ENCODE results near the gene PTGER4. TPM values are rescaled to one million over a fixed set of nuclear protein-coding genes. Genes with fewer than 3 reads are reported as not detected.

Gene PTGER4
- total RNA-seq, 1 donor from 2014 or later, result 19.4 TPM

- no peak overlapping the region for H3K27ac ChIP-seq
- TF ChIP-seq POLR2AphosphoS5 (IDR thresholded peaks at IDR 0.05; ENCODE audit: insufficient read depth in 1 of 2, low read depth in 1 of 2) (no peak), POLR2A (IDR thresholded peaks at IDR 0.05) (no peak), CTCF (IDR thresholded peaks at IDR 0.05) (no peak)
- peaks cover 15% of the 10 kb centered on the region for H3K4me1 ChIP-seq
- H3K9me3 ChIP-seq, result no peaks in the 10 kb centered on the region
- H3K4me3 ChIP-seq, result no peak overlapping the region
- no peak for DNase-seq (ENCODE audit: extremely low spot score in 2 of 2)
- intact Hi-C loops (cut with DNase I), result no loop called here
- H3K27me3 ChIP-seq, result no peaks in the 10 kb centered on the region
- H3K36me3 ChIP-seq, result no peaks in the 10 kb centered on the region
These were observed 53.7 kb downstream of the PTGER4 start for GRCh38 chr5:40733434-40733833.

GRCh38 chr5:40733879-40734563 lies 54.3 kb downstream of the PTGER4 start:
- no peak overlapping the region for H3K27ac ChIP-seq
- no peak for DNase-seq (ENCODE audit: extremely low spot score in 2 of 2)
- no peaks in the 10 kb centered on the region for H3K27me3 ChIP-seq
- no peak overlapping the region for H3K4me3 ChIP-seq
- H3K4me1 ChIP-seq, result peaks cover 15% of the 10 kb centered on the region
- H3K9me3 ChIP-seq, result no peaks in the 10 kb centered on the region
- no peaks in the 10 kb centered on the region for H3K36me3 ChIP-seq
- intact Hi-C loops (cut with DNase I), result no loop called here
- TF ChIP-seq CTCF (IDR thresholded peaks at IDR 0.05), result no peak
- TF ChIP-seq POLR2AphosphoS5 (IDR thresholded peaks at IDR 0.05; ENCODE audit: insufficient read depth in 1 of 2, low read depth in 1 of 2), result no peak
- TF ChIP-seq POLR2A (IDR thresholded peaks at IDR 0.05), result no peak

GRCh38 chr5:40734986-40735385 lies 55.3 kb downstream of the PTGER4 start:
- Histone ChIP-seq H3K27me3 (no peaks in the 10 kb centered on the region), H3K4me1 (peaks cover 15% of the 10 kb centered on the region), H3K4me3 (no peak overlapping the region), H3K36me3 (peaks cover 0 to 4% of the 10 kb centered on the region in 2 donors), H3K27ac (no peak overlapping the region), H3K9me3 (no peaks in the 10 kb centered on the region)
- no peak for TF ChIP-seq POLR2A (IDR thresholded peaks at IDR 0.05)
- TF ChIP-seq POLR2AphosphoS5 (IDR thresholded peaks at IDR 0.05; ENCODE audit: insufficient read depth in 1 of 2, low read depth in 1 of 2), result no peak
- TF ChIP-seq CTCF (IDR thresholded peaks at IDR 0.05), result no peak
- no peak for DNase-seq (ENCODE audit: extremely low spot score in 2 of 2)
- intact Hi-C loops (cut with DNase I), result no loop called here

- H3K9me3 ChIP-seq, result no peaks in the 10 kb centered on the region
These were observed 55.9 kb downstream of the PTGER4 start for GRCh38 chr5:40735609-40736008.

More at GRCh38 chr5:40735609-40736008, 55.9 kb downstream of the PTGER4 start:
- DNase-seq (ENCODE audit: extremely low spot score in 2 of 2), result no peak
- H3K27me3 ChIP-seq, result no peaks in the 10 kb centered on the region
- peaks cover 0 to 4% of the 10 kb centered on the region in 2 donors for H3K36me3 ChIP-seq
- H3K4me1 ChIP-seq, result peaks cover 15% of the 10 kb centered on the region
- H3K27ac ChIP-seq, result no peak overlapping the region
- H3K4me3 ChIP-seq, result no peak overlapping the region
- intact Hi-C loops (cut with DNase I), result no loop called here
- no peak for TF ChIP-seq CTCF (IDR thresholded peaks at IDR 0.05)
- TF ChIP-seq POLR2AphosphoS5 (IDR thresholded peaks at IDR 0.05; ENCODE audit: insufficient read depth in 1 of 2, low read depth in 1 of 2), result no peak
- TF ChIP-seq POLR2A (IDR thresholded peaks at IDR 0.05), result no peak
